ENCODE results near the gene GLA. TPM values are rescaled to one million over a fixed set of nuclear protein-coding genes. Genes with fewer than 3 reads are reported as not detected.

GLA gene
- total and polyA plus RNA-seq, 2 of the 8 experiments (the other 6 are each of a cell fraction or from before 2014, with no cell fraction given): 33.6 to 47.3 TPM

GRCh38 chrX:101449279-101449678, 41.6 kb upstream of the GLA start:
- Histone ChIP-seq H4K8ac (ENCODE audit: extremely low read depth, insufficient read depth, low read length) (no peak overlapping the region), H3K9me3 (ENCODE audit: insufficient read depth in 2 of 2, low read depth in 1 of 2, low read length in 1 of 2) (no peaks in the 10 kb centered on the region), H2AK5ac (ENCODE audit: low read depth, low read length) (no peak overlapping the region), H3K27ac (ENCODE audit: low read depth, low read length) (no peak overlapping the region), H3K56ac (replicated peaks; ENCODE audit: insufficient read length, low read depth, low read length) (no peak overlapping the region), H3K18ac (ENCODE audit: extremely low read depth, low read length) (no peak overlapping the region), H3K79me1 (ENCODE audit: low read depth, low read length) (no peaks in the 10 kb centered on the region), H3K23ac (ENCODE audit: insufficient read length) (no peak overlapping the region), H3K4me3 (ENCODE audit: extremely low read depth in 1 of 4, insufficient read depth in 2 of 4, low read depth in 3 of 4, low read length in 4 of 4) (no peak overlapping the region), H3K4me1 (replicated peaks in 1 of 4; ENCODE audit: control insufficient read depth in 3 of 4, insufficient read depth in 4 of 4, low read length in 3 of 4) (no peaks in the 10 kb centered on the region), H3K36me3 (ENCODE audit: control insufficient read depth in 2 of 4, insufficient read depth in 4 of 4, low read length in 3 of 4) (no peaks in the 10 kb centered on the region), H2BK12ac (ENCODE audit: low read depth, low read length) (no peak overlapping the region), H3K79me2 (ENCODE audit: control insufficient read depth in 1 of 2, insufficient read depth in 2 of 2, low read length in 2 of 2) (no peaks in the 10 kb centered on the region), H2AFZ (ENCODE audit: low read length) (no peak overlapping the region), H3K4me2 (ENCODE audit: insufficient read depth in 1 of 2, low read depth in 2 of 2, low read length in 2 of 2) (no peak overlapping the region), H4K91ac (replicated peaks; ENCODE audit: insufficient read length, low read length) (no peak overlapping the region), H2BK20ac (ENCODE audit: low read length) (no peak overlapping the region), H3K9ac (replicated peaks in 1 of 4; ENCODE audit: extremely low read depth in 1 of 4, low read depth in 3 of 4, low read length in 3 of 4) (no peak overlapping the region), H2BK120ac (replicated peaks; ENCODE audit: low read depth, low read length) (no peak overlapping the region), H4K5ac (ENCODE audit: insufficient read length, low read depth, low read length) (no peak overlapping the region), H3K27me3 (replicated peaks in 1 of 4; ENCODE audit: control insufficient read depth in 3 of 4, extremely low read depth in 1 of 4, insufficient read depth in 3 of 4, low read length in 3 of 4) (no peaks in the 10 kb centered on the region), H2BK5ac (ENCODE audit: low read depth, low read length) (no peak overlapping the region), H3K4ac (replicated peaks; ENCODE audit: insufficient read length, low read depth, low read length) (no peak overlapping the region), H3K23me2 (ENCODE audit: low read depth, low read length) (no peaks in the 10 kb centered on the region), H4K20me1 (replicated peaks in 1 of 2; ENCODE audit: control insufficient read depth in 1 of 2, insufficient read depth in 2 of 2, low read length in 2 of 2) (no peaks in the 10 kb centered on the region), H2BK15ac (ENCODE audit: low read length) (no peak overlapping the region), H3K14ac (ENCODE audit: insufficient read length) (no peak overlapping the region)
- CTCF ChIA-PET (ENCODE audit: partially characterized antibody): interaction anchor here (1.3 to 1.5 kb wide), 2 partner anchors 11 to 14 kb away, joined by 3 read pairs; no protein-coding TSS in a partner anchor
- POLR2A ChIA-PET (ENCODE audit: partially characterized antibody): no interaction called here
- TF ChIP-seq SUZ12 (IDR thresholded peaks at IDR 0.05; ENCODE audit: low read length) (no peak), YY1 (IDR thresholded peaks at IDR 0.05; ENCODE audit: low read depth, low read length) (no peak), JUND (IDR thresholded peaks at IDR 0.05; ENCODE audit: low read length) (no peak), MAFK (IDR thresholded peaks at IDR 0.05; ENCODE audit: low read depth, low read length) (no peak), POLR2AphosphoS5 (IDR thresholded peaks at IDR 0.05; ENCODE audit: low read depth, low read length) (no peak), USF2 (IDR thresholded peaks at IDR 0.05; ENCODE audit: low read length) (no peak), SIRT6 (IDR thresholded peaks at IDR 0.05; ENCODE audit: low read length) (no peak), HDAC2 (IDR thresholded peaks at IDR 0.05; ENCODE audit: borderline replicate concordance in 1 of 2, low read depth in 2 of 2, low read length in 2 of 2) (no peak), RBBP5 (IDR thresholded peaks at IDR 0.05; ENCODE audit: borderline replicate concordance, low read depth, low read length) (no peak), TEAD4 (IDR thresholded peaks at IDR 0.05; ENCODE audit: low read depth, low read length) (no peak), BRCA1 (IDR thresholded peaks at IDR 0.05; ENCODE audit: low read depth, low read length) (no peak), GABPA (IDR thresholded peaks at IDR 0.05; ENCODE audit: borderline replicate concordance, insufficient read depth, low read length) (no peak), BACH1 (IDR thresholded peaks at IDR 0.05; ENCODE audit: low read length) (no peak), KDM1A (IDR thresholded peaks at IDR 0.05; ENCODE audit: borderline replicate concordance, low read length) (no peak), SP1 (IDR thresholded peaks at IDR 0.05; ENCODE audit: low read depth, low read length) (no peak)
- no peak for DNase-seq (ENCODE audit: low read depth in 1 of 2, low spot score in 2 of 2)
- FAIRE-seq: no peak
- 77% methylated on average over 1 of the region's 1 CpG; no CpG with 5 or more reads in 1 of the 2 experiments for WGBS, 2 experiments (ENCODE audit: extremely low coverage in 1 of 2, insufficient coverage in 1 of 2, insufficient read length in 1 of 2, insufficient replicate concordance in 2 of 2, low coverage in 1 of 2, low lambda C conversion rate in 2 of 2, missing lambda C conversion rate in 1 of 2)
